GM21619 (cell line): ENCODE data around the gene UGT1A9.
"Not testable (repeated sequence)": the region's sequence is repeated elsewhere in the genome, so short reads cannot be mapped to it uniquely, and the experiment has no call there.

Source experiments
- ATAC-seq: cut with Tn5 transposase; IDR thresholded peaks from one replicate; pipeline ENCODE4 v1.9.1; 2021; ENCODE audit not compliant: unreplicated experiment

UGT1A9 gene

GRCh38 chr2:233711312-233712008 lies 39.8 kb downstream of the UGT1A9 start:
- peak; percentile 66 for ATAC-seq

- no peak for ATAC-seq
These were observed 41.0 kb downstream of the UGT1A9 start, which contains the start of gene UGT1A5 for GRCh38 chr2:233712611-233713261. Gene UGT1A5 (plus strand): TSS chr2:233712907. CDS start chr2:233712992, 85 bp downstream.

- no peak for ATAC-seq
These were observed 41.5 kb downstream of the UGT1A9 start for GRCh38 chr2:233713262-233713615.

GRCh38 chr2:233714121-233714520 lies 42.4 kb downstream of the UGT1A9 start:
- ATAC-seq, result no peak

GRCh38 chr2:233718552-233718951 lies 46.9 kb downstream of the UGT1A9 start, which contains the start of gene UGT1A4:
Gene UGT1A4 (plus strand): TSS chr2:233718736. CDS start chr2:233718821, 85 bp downstream.
- ATAC-seq, result no peak

- ATAC-seq, result no peak
These were observed 57.1 kb downstream of the UGT1A9 start, which contains the start of gene UGT1A3 for GRCh38 chr2:233728723-233729301. Gene UGT1A3 (plus strand): TSS chr2:233729042. CDS start chr2:233729127, 85 bp downstream.

GRCh38 chr2:233736868-233737653 lies 65.4 kb downstream of the UGT1A9 start:
- not testable (repeated sequence) for ATAC-seq

GRCh38 chr2:233740870-233741269 lies 69.2 kb downstream of the UGT1A9 start:
- no peak for ATAC-seq

- ATAC-seq, result no peak
These were observed 72.0 kb downstream of the UGT1A9 start for GRCh38 chr2:233743464-233744259.

- ATAC-seq, result no peak
These were observed 73.5 kb downstream of the UGT1A9 start for GRCh38 chr2:233745073-233745755.

GRCh38 chr2:233745838-233746237 lies 74.1 kb downstream of the UGT1A9 start:
- ATAC-seq, result not testable (repeated sequence)

- ATAC-seq, result no peak
These were observed 75.0 kb downstream of the UGT1A9 start for GRCh38 chr2:233746475-233747282.

- ATAC-seq, result no peak
These were observed 75.5 kb downstream of the UGT1A9 start for GRCh38 chr2:233747283-233747544.

GRCh38 chr2:233750689-233751088 lies 79.0 kb downstream of the UGT1A9 start:
- not testable (repeated sequence) for ATAC-seq

- not testable (repeated sequence) for ATAC-seq
These were observed 79.7 kb downstream of the UGT1A9 start for GRCh38 chr2:233751212-233752009.

GRCh38 chr2:233754872-233755611 lies 83.3 kb downstream of the UGT1A9 start:
- ATAC-seq, result no peak

GRCh38 chr2:233756429-233757081 lies 84.9 kb downstream of the UGT1A9 start:
- ATAC-seq, result no peak
